Inflammatory macrophage (primary cell): ENCODE measurements around the gene CADM2.

ENCODE experiments used
- DNase-seq, 2 donors: peaks; one replicate each; pipeline ENCODE4 v3.0.0-alpha.2; 2020 to 2022

The CADM2 gene

DNA sequence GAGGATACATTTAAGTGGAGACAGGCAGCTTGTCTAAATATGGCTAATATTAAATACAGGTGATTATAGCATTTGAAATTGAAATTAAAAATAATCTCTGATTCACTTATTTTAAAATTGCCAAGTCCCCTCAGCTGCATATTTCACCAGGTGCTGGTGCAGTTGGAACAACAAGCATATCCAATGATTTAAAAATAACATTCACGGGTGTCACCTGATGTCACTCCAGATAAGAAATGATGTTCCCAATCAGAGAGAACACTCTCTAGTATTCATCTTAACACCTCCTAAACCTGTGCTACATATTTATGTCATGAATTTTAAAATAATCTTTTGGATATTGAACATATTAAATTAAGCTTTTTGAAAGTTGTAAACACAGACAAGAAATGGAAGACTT, 249.9 kb downstream of the CADM2 start:
- no peak for DNase-seq

DNA sequence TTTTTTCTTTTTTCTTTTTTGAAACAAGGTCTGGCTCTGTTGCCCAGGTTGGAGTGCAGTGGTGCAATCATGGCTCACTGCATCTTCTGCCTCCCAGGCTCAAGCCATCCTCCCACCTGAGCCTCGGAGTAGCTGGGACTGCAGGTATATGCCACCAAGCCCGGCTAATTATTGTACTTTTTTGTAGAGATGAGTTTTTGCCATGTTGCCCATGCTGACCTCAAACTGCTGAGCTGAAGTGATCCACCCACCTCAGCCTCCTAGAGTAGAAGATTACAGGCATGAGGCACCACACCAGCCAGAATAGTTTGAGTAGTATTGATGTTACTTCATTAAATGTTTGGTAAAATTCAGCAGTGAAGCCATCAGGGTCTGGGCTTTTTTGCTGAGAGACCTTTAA, 251.8 kb downstream of the CADM2 start:
- no peak for DNase-seq

DNA sequence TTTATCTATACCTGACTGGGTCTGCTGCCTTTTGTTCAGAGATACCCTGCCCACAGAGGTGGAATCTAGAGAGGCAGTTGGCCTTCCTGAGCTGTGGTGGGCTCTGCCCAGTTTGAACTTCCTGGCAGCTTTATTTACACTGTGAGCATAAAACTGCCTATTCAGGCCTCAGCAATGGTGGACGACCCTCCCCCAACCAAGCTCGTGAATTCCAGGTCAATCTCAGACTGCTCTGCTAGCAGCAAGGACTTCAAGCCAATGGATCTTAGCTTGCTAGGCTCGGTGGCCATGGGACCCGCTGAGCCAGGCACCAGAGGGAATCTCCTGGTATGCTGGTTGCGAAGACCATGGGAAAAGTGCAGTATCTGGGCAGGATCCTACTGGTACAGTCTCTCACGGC, 270.2 kb downstream of the CADM2 start:
- no peak for DNase-seq

DNA sequence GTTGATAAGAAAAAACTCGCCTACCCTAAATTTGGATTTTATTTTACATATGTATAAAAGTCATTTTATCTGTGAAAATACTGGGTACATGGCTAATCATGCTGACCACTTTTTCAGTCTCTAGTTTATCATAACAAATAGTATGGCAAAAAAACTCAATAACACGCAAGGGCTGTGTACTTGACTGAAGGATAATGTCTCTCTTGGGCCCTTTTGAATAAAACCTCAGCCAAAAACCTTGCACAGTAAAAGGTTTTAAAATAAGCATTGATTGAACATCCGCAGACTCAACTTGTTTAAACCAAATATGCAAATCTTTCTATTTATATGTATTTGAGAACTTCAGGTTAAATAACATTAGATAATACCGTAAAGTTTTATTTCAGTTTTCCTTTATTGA, 285.3 kb downstream of the CADM2 start:
- no peak for DNase-seq

DNA sequence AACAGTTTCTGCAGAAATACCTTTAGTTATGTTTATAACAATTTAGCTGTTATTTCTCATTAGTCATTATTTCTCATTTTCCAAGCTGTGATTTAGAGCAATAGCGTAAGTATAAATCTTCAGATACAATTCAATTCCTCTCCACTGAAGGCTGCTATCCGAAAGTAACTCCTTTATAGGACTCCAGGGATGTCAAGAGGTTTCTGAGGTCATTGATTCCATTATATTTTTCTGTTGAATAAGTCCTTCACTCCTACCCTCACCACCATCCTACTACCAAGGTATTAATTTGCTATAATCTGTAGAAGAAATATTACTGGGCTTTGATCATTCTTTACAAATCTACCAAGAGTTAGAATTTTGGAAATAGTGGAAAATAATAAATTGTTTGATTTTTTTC, 285.7 kb downstream of the CADM2 start:
- DNase-seq, result no peak

DNA sequence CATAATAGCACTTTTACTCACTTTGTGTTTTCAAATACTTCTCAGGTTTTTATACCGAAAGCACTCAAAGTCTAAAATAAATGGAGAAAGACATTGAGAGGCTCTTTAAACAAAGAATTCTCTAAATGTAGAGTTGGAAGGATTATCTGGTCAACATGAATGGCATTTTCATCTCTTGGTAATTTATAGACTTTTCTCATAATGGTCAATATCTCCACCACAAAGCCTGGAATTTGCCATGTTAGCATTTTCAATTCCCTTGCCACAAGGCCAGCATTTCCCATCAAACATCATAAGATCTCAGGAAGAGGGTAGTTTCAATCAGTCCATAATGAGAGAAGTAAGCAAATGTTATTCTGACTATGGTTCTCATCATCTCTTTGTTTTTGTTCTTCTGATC, 293.0 kb downstream of the CADM2 start:
- no peak for DNase-seq

DNA sequence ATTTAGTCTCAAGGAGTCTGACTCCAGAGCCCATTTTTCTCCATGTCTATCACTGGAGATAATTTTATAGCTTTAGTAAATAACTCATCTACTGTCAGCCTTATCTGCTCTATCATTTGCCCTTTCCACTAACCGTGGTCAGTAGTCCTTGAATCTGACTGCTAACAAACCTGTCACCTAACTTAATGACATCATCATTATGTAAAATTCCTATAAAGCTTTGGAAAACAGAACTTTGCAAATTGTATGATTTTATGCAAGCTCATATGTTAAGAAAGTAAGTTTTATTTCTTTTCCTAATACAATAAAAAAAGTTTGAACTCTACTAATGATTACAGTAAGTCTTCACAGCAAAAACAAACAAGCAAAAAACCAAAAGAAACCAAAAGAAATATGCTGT, 293.9 kb downstream of the CADM2 start:
- DNase-seq, result no peak

DNA sequence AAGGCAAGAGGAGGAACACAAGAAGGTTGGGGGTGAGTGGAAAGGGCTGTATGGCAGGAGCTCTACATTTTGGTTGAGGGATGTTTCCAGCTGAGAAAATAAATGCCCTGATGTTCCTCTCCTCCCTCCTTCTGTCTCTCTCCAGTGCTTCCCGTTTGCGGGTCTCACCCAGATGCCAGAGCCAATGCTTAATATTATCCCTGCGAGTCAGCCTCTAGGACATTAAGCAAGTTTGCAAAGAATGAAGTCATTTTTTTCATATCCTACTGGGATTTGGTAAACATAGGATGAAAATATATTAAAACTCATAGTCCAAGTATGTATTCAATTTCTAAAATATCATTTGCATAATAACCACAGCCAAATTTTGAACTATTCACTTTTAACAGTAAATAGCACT, 295.9 kb downstream of the CADM2 start:
- DNase-seq, result no peak

DNA sequence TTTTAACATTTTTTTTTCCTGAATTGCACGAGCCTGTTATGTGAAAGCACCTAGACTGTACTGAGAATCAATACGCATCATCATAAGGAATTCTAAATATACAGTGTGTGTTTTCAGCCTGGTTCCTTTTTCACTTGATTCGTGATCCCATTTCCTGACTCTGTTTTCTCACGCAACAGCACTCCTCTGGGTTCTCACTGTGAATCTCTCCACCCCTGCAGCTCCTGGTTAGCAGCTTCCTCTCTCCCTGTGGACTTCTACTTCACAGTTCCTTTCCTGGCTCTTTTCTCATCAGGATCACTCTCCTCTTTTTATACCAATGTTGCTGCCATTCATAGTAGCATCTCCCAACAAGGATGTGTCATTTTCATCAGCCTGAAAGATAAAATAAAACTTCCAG, 297.2 kb downstream of the CADM2 start:
- no peak for DNase-seq

DNA sequence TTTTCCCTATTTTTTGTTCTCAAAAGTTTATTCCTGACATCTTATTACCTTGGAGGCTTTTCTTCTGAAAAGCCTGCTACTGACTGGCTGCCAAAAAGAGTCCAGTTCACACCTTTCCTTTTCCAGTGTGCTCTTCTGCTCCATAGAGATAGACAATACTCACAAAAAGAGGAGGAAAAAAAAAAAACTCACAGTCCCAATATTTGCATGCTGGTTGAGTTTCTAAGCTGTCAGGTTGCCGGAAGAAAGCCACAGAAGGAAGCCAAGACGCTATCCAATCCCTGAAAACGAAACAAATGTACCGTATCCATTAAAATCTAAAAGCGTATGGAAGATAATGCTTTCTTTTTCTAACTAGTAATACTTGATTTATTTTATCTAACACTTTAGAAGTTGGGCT, 299.5 kb downstream of the CADM2 start:
- no peak for DNase-seq

DNA sequence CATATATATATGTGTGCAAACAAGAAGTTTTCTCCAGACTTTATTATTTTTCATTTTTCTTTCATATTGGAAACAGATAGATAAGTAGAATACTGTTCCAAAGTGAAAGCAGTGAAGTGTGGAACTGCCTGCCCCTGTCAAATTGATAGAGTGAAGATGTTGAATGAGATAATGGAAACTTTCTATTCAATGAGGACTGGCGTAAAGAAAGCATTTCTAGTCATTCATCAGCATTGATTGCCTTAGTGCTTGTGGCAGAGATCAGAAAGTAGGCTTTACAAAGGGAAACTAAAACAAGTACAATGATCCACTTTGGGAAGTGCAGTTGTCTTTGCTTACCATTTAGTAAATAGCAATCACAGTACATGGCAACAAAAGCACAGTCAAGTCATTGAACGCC, 300.0 kb downstream of the CADM2 start:
- DNase-seq, result no peak

DNA sequence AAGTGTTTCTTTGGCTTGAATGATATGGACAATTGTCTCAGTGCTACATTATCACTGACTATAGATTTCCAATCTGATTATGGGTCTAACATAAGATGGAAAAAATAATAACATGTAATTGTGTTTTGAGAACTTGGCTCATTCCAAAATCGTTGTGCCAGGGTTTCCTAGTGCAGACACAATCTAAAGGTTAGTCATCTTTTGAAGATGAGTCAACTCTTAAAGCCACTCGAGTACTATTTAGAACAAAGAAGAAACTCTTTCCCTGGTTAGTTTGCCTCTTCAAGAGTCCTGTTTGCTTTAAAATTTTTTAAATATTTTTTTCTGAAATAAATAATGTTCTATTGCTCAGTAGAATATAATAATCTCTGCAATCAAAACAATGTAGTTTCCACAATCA, 301.0 kb downstream of the CADM2 start:
- DNase-seq, result no peak

DNA sequence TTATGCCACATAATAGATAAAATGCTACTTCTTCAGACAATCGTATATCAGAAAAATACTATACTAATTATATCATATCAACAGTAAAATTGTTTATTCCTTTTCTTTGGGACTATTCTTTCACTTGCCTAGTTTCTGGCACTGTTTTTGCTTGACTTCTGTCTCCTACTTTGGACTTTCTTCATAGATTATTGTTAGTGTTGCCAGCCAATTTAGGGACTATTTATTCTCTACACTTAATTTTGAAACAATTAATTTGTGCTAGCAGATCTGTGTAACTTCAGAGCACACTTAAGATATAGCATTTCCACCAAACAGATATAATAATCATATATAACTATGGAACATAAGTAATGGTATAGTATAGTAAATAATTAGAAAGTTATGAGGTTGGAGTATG, 305.6 kb downstream of the CADM2 start:
- DNase-seq, result no peak

DNA sequence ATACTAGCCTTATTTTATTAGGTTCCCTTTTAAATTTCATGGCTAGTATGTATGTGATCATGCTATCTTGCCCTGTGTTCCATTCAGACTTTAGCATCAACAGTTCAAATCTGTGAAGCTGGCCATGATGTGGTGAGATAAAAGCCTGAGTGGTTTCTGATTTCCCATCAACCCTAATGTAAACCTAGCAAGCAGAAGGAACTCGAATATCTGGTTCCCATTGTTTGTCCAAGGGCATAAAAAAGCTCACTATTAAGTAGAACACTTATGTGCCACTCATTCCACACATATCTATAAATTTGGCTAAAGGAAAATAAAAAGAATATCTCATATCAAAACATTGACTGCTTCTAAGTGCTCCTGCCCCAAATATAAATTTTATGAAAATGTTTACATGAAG, 311.7 kb downstream of the CADM2 start:
- no peak for DNase-seq

DNA sequence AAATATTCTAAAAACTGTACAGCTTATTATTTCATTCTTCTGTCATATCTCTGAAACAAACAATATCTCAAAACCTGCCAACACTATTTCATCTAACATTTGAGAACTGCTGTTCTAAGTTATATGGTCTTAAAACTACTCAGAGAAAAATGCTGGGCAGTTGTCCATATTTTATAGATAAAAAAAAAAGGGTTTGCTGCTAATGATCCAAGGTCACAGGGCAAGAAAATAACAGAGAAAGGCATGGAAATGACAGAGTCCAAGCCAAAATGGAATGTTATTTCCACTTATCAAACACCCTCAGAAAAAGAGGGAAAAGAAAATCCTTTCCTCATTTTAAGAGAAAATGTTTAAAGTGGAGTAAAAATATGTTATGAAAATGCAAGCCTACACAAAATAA, 313.1 kb downstream of the CADM2 start:
- no peak for DNase-seq

DNA sequence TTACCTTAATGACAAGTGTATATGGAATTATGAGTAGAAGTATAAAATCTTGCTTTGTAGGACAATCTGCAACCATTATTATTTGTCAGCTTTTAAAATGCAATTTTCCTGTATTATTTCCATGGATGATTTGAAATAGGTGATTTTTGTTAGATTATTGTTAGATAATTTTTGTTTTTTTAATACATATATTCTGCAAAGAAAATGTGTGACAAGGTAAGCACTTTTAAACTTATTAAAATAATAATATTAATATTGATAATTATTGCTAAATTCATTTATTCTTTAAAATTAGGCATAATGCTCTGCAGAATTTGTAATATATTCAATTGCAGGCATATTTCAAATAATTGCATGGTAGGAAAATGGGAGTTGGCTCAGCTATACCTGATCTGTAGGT, 329.5 kb downstream of the CADM2 start:
- no peak for DNase-seq

DNA sequence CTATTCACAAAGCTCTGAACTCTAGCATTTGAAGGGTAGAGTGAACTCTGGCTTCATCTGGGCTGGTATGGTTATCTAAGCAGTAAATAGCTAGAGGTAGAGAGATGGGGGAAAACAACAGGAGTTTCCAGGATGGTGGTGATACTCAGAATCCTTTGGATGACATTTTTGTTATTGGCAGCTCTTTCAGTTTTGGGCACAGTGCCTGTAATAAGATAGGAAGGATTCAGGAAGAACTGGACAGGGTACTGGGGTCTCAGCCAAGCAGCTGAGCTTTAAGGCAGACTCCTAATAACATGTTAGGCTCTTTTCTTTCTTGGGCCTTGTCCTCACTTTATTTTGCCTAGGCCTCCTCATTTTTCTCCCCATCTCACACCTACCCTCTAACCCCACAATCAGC, 338.5 kb downstream of the CADM2 start:
- DNase-seq, result no peak

DNA sequence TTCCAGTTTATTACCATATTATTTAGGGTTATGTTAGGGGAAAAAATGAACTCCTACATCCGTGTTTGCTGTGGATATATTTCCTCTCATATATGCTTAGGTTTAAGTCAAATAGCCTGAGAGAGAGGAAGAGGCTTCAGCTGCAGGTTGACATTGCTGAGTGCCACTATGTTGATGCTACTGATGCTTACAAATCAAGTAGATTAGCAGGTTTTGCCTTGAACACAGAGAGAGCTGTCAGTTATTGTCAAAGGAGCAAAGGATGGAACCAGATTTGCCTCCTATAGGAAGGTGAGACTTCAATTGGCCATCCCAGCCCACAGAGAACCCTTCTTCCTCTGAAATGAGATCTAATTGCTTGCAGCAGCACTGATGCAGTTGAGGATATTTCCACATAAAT, 339.2 kb downstream of the CADM2 start:
- DNase-seq, result no peak

DNA sequence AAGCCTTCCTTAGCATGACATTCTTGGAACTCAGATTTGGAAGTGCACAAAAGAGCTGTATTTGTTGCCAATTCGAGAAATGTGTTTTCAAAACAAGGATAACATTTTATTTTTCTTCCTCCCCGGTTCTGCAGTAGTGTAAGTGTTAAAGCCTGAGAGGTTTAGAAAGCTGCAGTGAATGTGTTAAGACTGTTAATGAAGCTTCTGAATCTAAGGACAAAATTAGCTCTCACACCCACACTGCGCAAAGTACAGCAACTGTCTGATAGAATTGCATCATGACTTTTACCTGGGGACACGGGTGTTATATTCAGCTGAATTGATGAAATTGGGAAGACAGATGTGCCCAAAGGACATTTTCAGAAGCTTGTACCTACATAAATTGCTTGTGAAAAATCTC, 344.4 kb downstream of the CADM2 start:
- no peak for DNase-seq

DNA sequence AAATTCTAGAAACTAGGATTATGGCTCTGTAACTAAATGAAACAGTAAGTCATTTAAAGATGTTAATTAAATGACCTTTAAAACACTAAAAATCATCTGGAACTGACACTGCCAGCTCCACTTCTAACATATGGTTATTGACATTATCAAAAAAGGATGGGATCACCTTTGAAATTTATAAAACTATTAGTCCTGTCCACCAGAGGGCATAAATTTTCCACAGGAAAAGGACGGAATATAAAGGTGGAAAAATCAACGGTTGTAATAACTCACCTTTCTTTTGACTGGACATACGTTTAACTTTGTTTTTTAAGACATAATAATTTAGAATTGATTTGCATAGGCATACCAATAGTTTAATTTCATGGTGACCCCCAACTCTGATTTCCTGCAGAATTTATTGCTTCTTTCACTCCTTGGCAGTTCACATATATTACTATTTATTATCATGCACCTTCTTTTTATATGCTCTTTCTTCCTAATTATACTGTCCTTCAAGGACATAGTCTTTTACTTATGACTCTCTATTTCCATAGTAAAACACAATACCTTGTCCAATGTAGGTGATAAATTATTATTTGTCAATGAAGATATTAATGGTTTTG, 345.7 kb downstream of the CADM2 start:
- no peak for DNase-seq

DNA sequence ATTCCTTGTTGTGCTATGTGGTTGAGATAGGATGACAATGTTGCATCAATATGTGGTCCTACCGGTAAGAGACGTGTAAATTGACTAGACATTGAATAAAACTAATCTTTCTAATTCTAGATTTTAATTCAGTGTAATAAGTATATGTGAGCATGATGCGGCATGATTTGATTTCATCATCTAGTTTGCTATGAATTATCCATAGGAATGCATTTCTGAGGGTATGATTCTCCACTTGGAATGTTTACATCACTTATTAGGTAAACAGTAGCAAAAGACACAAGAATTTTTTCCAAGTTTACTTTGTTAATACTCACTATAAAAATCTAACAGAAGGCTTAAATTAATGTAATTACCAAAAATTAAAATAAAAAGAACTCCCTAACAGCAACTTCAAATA, 353.5 kb downstream of the CADM2 start:
- DNase-seq, result no peak

DNA sequence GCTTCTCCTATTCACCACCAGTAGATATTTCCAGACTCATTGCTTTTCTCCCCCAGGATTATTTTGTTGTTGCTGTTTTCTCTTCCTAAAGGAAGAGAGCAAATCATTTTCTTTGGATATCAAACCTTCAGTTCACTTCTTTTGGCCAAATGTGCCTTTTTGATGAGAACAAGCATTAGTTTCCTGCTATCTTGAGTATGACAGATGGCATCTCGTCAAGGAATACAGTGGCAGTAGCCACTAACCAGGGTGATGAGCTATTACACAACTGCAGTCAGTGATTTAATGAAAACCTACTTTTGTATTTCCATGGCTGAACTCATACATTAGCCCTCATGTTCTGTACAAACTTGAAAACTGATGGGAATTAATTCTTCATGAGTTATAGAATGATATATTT, 354.6 kb downstream of the CADM2 start:
- no peak for DNase-seq

DNA sequence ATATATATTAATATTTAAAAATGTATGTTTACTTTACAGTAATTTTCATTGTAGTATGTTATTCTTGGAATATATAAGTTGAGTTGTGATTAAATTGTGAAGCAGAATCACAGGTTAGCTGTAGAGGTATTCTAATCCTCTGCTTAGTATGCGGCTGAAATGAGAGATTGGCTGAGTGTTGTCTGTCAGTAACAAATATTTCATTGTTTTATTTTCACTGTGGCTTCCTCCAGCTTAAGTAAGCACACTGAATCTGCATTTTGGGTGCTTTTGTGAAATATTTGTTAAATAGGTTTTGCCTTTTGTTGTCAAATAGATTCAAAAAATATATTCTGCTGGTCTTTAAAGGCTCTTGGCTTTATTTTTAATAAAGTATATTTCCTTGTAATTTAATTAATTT, 357.5 kb downstream of the CADM2 start:
- DNase-seq, result no peak

DNA sequence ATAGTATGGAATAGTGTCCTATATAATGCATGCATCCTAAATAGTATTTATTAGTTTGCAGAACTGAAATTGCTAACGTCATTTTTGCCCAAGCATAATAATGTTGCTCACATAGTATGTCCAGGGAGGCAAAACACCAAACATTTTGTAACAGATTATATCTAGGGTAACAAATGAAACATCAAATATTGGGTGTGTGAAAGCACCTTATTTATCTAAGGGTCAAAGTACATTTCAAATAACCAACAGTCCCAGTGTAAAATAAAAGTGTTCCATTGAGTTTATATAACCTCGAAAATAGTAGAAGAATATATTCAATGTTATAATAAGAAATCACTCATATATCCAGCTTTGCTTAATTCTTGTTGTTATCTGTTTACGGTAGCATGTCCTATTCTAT, 363.1 kb downstream of the CADM2 start:
- no peak for DNase-seq

DNA sequence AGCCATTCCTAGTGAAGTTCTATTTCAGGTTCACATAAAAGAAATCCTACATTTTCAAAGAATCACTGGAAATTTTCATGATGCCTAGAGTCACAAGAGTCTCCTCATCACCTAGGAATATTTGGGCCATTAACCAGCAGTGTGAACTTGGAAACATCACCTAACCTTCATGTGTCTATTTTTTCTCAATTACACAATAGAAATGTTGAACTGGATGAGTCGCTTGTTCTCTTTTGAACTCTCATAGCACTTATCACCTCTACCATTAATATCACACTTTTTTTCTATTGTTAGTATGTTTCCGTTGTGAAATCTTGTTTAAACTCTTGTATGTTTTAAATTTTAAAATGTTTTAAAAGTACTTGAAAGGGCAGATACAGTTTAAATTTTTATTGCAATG, 371.3 kb downstream of the CADM2 start:
- no peak for DNase-seq

DNA sequence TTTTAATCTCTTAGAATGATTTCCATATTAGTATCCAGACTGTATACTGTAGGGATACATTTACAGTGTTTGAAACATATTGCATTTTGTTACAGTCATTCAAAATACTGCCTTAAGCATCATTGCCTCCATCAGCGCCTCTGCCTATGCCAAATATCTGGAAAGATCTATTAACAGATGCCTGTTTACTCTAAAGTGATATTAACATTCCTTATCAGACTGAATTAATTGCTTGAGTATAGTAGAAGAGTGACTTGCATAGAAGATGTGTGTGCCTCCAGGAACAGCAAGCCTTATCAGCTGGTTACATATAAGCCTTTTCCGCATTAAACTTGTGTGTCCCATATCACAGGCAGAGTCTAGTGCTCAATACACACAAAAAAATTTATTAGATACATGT, 379.1 kb downstream of the CADM2 start:
- DNase-seq, result no peak
